NT2/D1 (cell line): Measurements from ENCODE around the gene CAPRIN1.
"Not testable (repeated sequence)": the region's sequence is repeated elsewhere in the genome, so short reads cannot be mapped to it uniquely, and the experiment has no call there.

Source experiments
- DNase-seq: peaks from one replicate; pipeline ENCODE4 v3.0.0-alpha.2; 2011; ENCODE audit warnings: low read depth, low spot score
- H3K27me3 ChIP-seq: 2 replicates; pipeline ENCODE4 v1.6.0; 2011; ENCODE audit warnings: mild to moderate bottlenecking; ENCODE audit not compliant: insufficient read length, insufficient read depth
- H3K36me3 ChIP-seq: 2 replicates; pipeline ENCODE4 v1.6.1; 2011; ENCODE audit warnings: mild to moderate bottlenecking, low read length, mixed read lengths; ENCODE audit not compliant: insufficient read depth, insufficient read length
- H3K4me1 ChIP-seq: 2 replicates; pipeline ENCODE4 v1.5.1; 2011; ENCODE audit not compliant: insufficient read depth, insufficient read length
- H3K4me3 ChIP-seq: 2 replicates; pipeline ENCODE4 v1.5.1; 2011; ENCODE audit warnings: low read depth; ENCODE audit not compliant: insufficient read length
- H3K9ac ChIP-seq: 2 replicates; pipeline ENCODE4 v1.6.0; 2011; ENCODE audit warnings: low read depth; ENCODE audit not compliant: insufficient read length
- H3K9me3 ChIP-seq: 2 replicates; pipeline ENCODE4 v1.5.1; 2011; ENCODE audit warnings: mild to moderate bottlenecking, low read length; ENCODE audit not compliant: insufficient read depth
- SUZ12 ChIP-seq: IDR thresholded peaks from 2 replicates; pipeline ENCODE4 v1.6.1; 2011; ENCODE audit not compliant: insufficient read length, insufficient read depth; ENCODE audit errors: extremely low read depth
- YY1 ChIP-seq: IDR thresholded peaks from 2 replicates; pipeline ENCODE4 v1.6.1; 2011; ENCODE audit not compliant: insufficient read length, insufficient read depth
- ZNF274 ChIP-seq: IDR thresholded peaks from 2 replicates; pipeline ENCODE4 v1.6.1; 2011; ENCODE audit warnings: mild to moderate bottlenecking, low read depth, low read length

CAPRIN1 gene

DNA sequence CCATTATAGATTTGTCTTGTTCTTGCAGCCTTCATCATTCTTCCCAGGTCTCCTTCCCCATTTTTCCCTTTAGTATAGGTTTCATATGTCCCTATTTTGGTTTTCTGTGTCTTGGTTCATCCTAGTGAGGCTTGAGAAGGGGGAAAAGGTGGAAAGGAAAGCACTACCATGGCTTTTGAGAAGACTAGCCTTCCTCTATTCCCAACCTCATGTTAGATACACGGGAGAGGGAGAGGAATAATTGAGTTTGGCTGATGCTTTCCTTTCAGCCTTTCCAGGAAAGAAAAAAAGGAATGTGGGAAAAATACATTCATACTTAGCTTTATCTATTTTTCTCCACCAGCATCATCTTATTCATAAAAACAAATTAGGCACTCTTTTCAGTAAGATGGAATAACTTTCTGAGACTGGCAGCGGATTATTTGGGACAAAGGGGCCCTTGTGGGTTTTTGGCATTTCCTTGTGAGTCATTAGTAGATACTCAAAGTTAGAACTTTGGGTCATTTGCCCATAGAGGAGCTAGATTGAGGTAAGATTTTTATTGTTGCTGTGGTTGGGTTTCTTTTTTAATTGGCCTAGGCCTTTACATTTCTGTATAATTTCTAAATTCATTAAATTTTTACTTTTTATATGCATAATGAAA lies 23.8 kb downstream of the CAPRIN1 start:
- H3K4me1 ChIP-seq, result no peaks in the 10 kb centered on the region
- DNase-seq, result no peak
- no peaks in the 10 kb centered on the region for H3K27me3 ChIP-seq
- peaks cover 89% of the 10 kb centered on the region for H3K36me3 ChIP-seq
- no peaks in the 10 kb centered on the region for H3K9me3 ChIP-seq
- H3K9ac ChIP-seq, result no peak overlapping the region
- TF ChIP-seq SUZ12 (no peak), YY1 (no peak), ZNF274 (no peak)
- H3K4me3 ChIP-seq, result no peak overlapping the region

DNA sequence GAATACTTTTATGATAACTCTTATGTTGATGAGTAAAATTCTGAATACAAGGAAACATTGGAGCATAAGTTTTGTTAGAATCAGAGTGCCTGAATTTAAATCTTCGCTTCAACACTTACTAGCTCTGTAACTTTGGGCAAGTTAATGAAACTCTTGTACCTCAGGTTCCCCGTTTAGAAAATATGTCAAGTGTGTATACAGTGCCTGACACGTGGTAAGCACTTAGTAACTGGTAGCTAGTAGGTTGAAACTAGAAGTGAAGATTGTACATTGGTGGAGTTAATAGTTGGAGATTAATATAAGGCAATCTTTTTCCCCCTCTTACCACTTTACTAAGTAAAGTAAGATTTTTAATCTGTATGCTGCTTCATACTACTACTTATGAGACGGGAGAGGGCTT lies 29.1 kb downstream of the CAPRIN1 start:
- peaks cover 95% of the 10 kb centered on the region for H3K36me3 ChIP-seq

DNA sequence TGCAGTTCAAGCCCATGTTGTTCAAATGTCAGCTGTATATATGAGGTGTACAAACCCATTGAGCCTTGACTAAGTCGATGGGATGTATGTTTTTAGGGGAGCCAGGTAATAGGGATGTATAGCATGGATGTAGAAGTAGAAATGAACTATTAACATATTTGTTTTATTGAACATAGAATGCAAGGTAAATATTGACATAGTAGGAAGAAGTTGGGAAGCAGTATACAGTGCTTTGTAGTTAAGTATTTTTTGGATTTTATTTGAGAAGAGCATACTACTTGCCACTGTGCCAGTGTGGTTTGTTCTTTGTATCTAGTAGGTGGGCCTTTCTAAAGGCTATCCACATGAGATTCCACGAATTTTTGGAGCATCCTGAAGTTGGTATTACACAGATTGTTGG lies 33.1 kb downstream of the CAPRIN1 start:
- Histone ChIP-seq H3K9ac (no peak overlapping the region), H3K4me1 (no peaks in the 10 kb centered on the region), H3K36me3 (peaks cover 90% of the 10 kb centered on the region), H3K27me3 (no peaks in the 10 kb centered on the region), H3K9me3 (no peaks in the 10 kb centered on the region), H3K4me3 (no peak overlapping the region)
- DNase-seq, result no peak
- TF ChIP-seq SUZ12, result no peak
- TF ChIP-seq ZNF274, result no peak
- TF ChIP-seq YY1, result no peak

More for the DNA sequence above, 29.1 kb downstream of the CAPRIN1 start:
- Histone ChIP-seq H3K9me3 (no peaks in the 10 kb centered on the region), H3K9ac (no peak overlapping the region), H3K4me3 (no peak overlapping the region), H3K27me3 (no peaks in the 10 kb centered on the region), H3K4me1 (no peaks in the 10 kb centered on the region)
- TF ChIP-seq SUZ12, result no peak
- no peak for TF ChIP-seq YY1
- TF ChIP-seq ZNF274, result no peak
- DNase-seq, result no peak

- Histone ChIP-seq H3K4me1 (no peaks in the 10 kb centered on the region), H3K27me3 (no peaks in the 10 kb centered on the region), H3K9me3 (no peaks in the 10 kb centered on the region), H3K4me3 (no peak overlapping the region), H3K36me3 (peaks cover 92% of the 10 kb centered on the region), H3K9ac (no peak overlapping the region)
- DNase-seq, result no peak
- no peak for TF ChIP-seq SUZ12
- no peak for TF ChIP-seq YY1
- TF ChIP-seq ZNF274, result no peak
These were observed 35.2 kb downstream of the CAPRIN1 start for GRCh38 chr11:34086554-34087283.

DNA sequence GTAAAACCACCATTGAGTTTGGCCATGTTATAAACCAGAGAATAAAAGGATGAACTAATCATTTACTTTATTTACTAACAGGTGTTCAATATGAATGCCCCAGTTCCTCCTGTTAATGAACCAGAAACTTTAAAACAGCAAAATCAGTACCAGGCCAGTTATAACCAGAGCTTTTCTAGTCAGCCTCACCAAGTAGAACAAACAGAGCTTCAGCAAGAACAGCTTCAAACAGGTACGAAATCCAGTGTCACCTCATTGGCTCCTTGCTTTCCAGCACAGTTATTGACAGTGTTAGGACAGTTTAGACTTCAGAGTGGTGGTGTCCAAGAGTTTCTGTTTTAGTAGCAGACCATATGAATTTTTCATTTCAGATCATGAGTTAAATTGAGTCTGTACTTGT lies 40.3 kb downstream of the CAPRIN1 start:
- no peaks in the 10 kb centered on the region for H3K9me3 ChIP-seq
- H3K4me1 ChIP-seq, result no peaks in the 10 kb centered on the region
- peaks cover 91% of the 10 kb centered on the region for H3K36me3 ChIP-seq
- TF ChIP-seq SUZ12 (no peak), YY1 (no peak), ZNF274 (no peak)
- no peak overlapping the region for H3K9ac ChIP-seq
- no peak overlapping the region for H3K4me3 ChIP-seq
- DNase-seq, result no peak
- H3K27me3 ChIP-seq, result no peaks in the 10 kb centered on the region

DNA sequence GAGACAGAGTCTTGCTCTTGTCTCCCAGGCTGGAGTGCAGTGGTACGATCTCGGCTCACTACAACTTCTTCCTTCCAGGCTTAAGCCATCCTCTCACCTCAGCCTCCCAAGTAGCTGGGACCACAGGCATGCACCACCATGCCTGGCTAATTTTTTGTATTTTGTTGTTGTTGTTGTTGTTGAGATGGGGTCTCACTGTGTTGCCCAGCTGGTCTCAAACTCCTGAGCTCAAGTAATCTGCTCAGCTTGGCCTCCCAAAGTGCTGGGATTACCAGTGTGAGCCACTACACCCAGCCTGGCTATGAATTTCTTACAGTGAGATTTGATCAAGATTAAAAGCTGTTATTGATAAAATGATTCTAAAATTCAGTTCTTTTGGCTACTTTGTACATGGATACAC lies 43.4 kb downstream of the CAPRIN1 start:
- not testable (repeated sequence) for H3K9ac ChIP-seq, H3K4me1 ChIP-seq, H3K9me3 ChIP-seq

GRCh38 chr11:34098813-34099212 lies 47.3 kb downstream of the CAPRIN1 start:
- no peak for DNase-seq
- no peaks in the 10 kb centered on the region for H3K9me3 ChIP-seq
- no peaks in the 10 kb centered on the region for H3K4me1 ChIP-seq
- H3K36me3 ChIP-seq, result peaks cover 75% of the 10 kb centered on the region
- H3K9ac ChIP-seq, result no peak overlapping the region
- H3K4me3 ChIP-seq, result no peak overlapping the region
- TF ChIP-seq YY1, result no peak
- TF ChIP-seq ZNF274, result no peak
- no peak for TF ChIP-seq SUZ12
- H3K27me3 ChIP-seq, result no peaks in the 10 kb centered on the region

More for the DNA sequence above, 43.4 kb downstream of the CAPRIN1 start:
- H3K27me3 ChIP-seq, H3K4me3 ChIP-seq, DNase-seq: not testable (repeated sequence)
- H3K36me3 ChIP-seq, result peaks cover 96% of the 10 kb centered on the region

DNA sequence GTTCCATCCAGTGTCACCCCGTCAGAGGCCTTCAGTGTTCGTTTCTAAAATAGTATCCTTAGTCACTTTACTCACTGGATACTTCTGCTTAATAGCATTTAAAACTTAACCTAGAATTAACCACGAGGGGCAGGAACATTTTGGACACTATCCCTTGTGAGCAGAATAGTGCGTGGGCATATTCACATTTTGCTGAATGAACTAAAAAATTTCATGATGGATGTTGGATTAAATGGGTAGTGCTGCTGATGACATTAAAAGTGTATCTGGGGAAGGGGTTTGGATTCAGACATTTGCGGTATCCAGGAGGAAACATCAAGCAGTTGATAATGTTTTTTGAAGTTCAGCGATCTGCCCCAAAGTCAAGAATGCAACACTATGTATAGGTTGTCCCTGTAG lies 53.1 kb downstream of the CAPRIN1 start:
- peak; percentile 3 for DNase-seq
- Histone ChIP-seq H3K36me3 (peaks cover 47% of the 10 kb centered on the region), H3K27me3 (no peaks in the 10 kb centered on the region), H3K9ac (peak overlapping the region; percentile 88), H3K4me3 (peak overlapping the region; percentile 87), H3K9me3 (no peaks in the 10 kb centered on the region), H3K4me1 (no peaks in the 10 kb centered on the region)
- TF ChIP-seq ZNF274, result no peak
